Activated naive CD4-positive, alpha-beta T cell treated with anti-CD3 and anti-CD28 coated beads, Interleukin-2, amount 10 ng/mL, durations not matched to agents 7 days and 5 days (primary cell): ENCODE measurements around the gene L1CAM.
A peak's percentile ranks its signal among the peaks of the same experiment; 100 is the strongest.

Source experiments
- CTCF ChIA-PET: fragments of 350-600 bp; sonication (Branson Sonifier 250); formaldehyde crosslinking; loops from one replicate; lab custom pipeline; 2021; ENCODE audit warnings: antibody characterized with exemption; lab: Charles Lee
- DNase-seq: peaks from one replicate; pipeline ENCODE4 v3.0.0-alpha.2; 2020
- H3K27ac Mint-ChIP-seq: one replicate; pipeline ENCODE4 v1.8.0; 2021; ENCODE audit warnings: mild to moderate bottlenecking, moderate library complexity, mixed read lengths
- H3K27me3 Mint-ChIP-seq: one replicate; pipeline ENCODE4 v1.8.0; 2021; ENCODE audit warnings: mild to moderate bottlenecking, mixed read lengths
- H3K36me3 Mint-ChIP-seq: one replicate; pipeline ENCODE4 v1.8.0; 2021; ENCODE audit warnings: mixed read lengths
- H3K4me1 Mint-ChIP-seq: one replicate; pipeline ENCODE4 v1.8.0; 2021; ENCODE audit warnings: mixed read lengths
- H3K4me3 Mint-ChIP-seq: one replicate; pipeline ENCODE4 v1.8.0; 2021; ENCODE audit warnings: mild to moderate bottlenecking, moderate library complexity, mixed read lengths
- H3K9me3 Mint-ChIP-seq: one replicate; pipeline ENCODE4 v1.8.0; 2021; ENCODE audit warnings: mixed read lengths

The L1CAM gene

GRCh38 chrX:153903991-153904957 is 18.3 kb upstream of the L1CAM start, which contains the start of gene AVPR2:
Gene AVPR2 (plus strand): TSS chrX:153904673. CDS start chrX:153905146, 473 bp downstream.
- Mint-ChIP-seq H3K27ac (peak within 1 kb of the TSS; percentile 76), H3K4me1 (peaks cover 32% of the 10 kb centered on the region), H3K4me3 (peak within 1 kb of the TSS; percentile 13), H3K9me3 (no peaks in the 10 kb centered on the region), H3K27me3 (peaks cover 4% of the 10 kb centered on the region), H3K36me3 (peaks cover 5% of the 10 kb centered on the region)
- peak; percentile 36 for DNase-seq
- CTCF ChIA-PET, result no interaction called here

- peak overlapping the region; percentile 13 for H3K4me3 Mint-ChIP-seq
- H3K27me3 Mint-ChIP-seq, result peaks cover 4% of the 10 kb centered on the region
- no peak for DNase-seq
- H3K9me3 Mint-ChIP-seq, result no peaks in the 10 kb centered on the region
- peaks cover 32% of the 10 kb centered on the region for H3K4me1 Mint-ChIP-seq
- H3K27ac Mint-ChIP-seq, result peak overlapping the region; percentile 73
- H3K36me3 Mint-ChIP-seq, result peaks cover 3% of the 10 kb centered on the region
- CTCF ChIA-PET, result no interaction called here
Observed at GRCh38 chrX:153903238-153903980, 17.4 kb upstream of the L1CAM start.

- no peak overlapping the region for H3K4me3 Mint-ChIP-seq
- H3K36me3 Mint-ChIP-seq, result no peaks in the 10 kb centered on the region
- peaks cover 32% of the 10 kb centered on the region for H3K4me1 Mint-ChIP-seq
- H3K9me3 Mint-ChIP-seq, result no peaks in the 10 kb centered on the region
- DNase-seq, result no peak
- CTCF ChIA-PET, result no interaction called here
- peaks cover 4% of the 10 kb centered on the region for H3K27me3 Mint-ChIP-seq
- H3K27ac Mint-ChIP-seq, result no peak overlapping the region
Observed at GRCh38 chrX:153902385-153902784, 16.4 kb upstream of the L1CAM start.

GRCh38 chrX:153901753-153902140 is 15.8 kb upstream of the L1CAM start:
- Mint-ChIP-seq H3K9me3 (no peaks in the 10 kb centered on the region), H3K27me3 (peaks cover 4% of the 10 kb centered on the region), H3K27ac (no peak overlapping the region), H3K36me3 (no peaks in the 10 kb centered on the region), H3K4me1 (peaks cover 32% of the 10 kb centered on the region), H3K4me3 (no peak overlapping the region)
- CTCF ChIA-PET, result no interaction called here
- DNase-seq, result no peak

GRCh38 chrX:153900831-153901752 is 15.1 kb upstream of the L1CAM start:
- peaks cover 32% of the 10 kb centered on the region for H3K4me1 Mint-ChIP-seq
- peak; percentile 75 for DNase-seq
- H3K36me3 Mint-ChIP-seq, result no peaks in the 10 kb centered on the region
- H3K27ac Mint-ChIP-seq, result peak overlapping the region; percentile 62
- CTCF ChIA-PET, result interaction anchor here (0.8 kb wide), 1 partner anchor 197 kb away, joined by 3 read pairs; no protein-coding TSS in a partner anchor
- peak overlapping the region; percentile 48 for H3K4me3 Mint-ChIP-seq
- H3K9me3 Mint-ChIP-seq, result no peaks in the 10 kb centered on the region
- peaks cover 10% of the 10 kb centered on the region for H3K27me3 Mint-ChIP-seq

- H3K4me3 Mint-ChIP-seq, result no peak overlapping the region
- H3K27ac Mint-ChIP-seq, result no peak overlapping the region
- H3K36me3 Mint-ChIP-seq, result no peaks in the 10 kb centered on the region
- H3K4me1 Mint-ChIP-seq, result peaks cover 17% of the 10 kb centered on the region
- CTCF ChIA-PET, result no interaction called here
- no peaks in the 10 kb centered on the region for H3K9me3 Mint-ChIP-seq
- peaks cover 24% of the 10 kb centered on the region for H3K27me3 Mint-ChIP-seq
- DNase-seq, result no peak
Observed at GRCh38 chrX:153897899-153898298, 11.9 kb upstream of the L1CAM start.

- H3K4me1 Mint-ChIP-seq, result peaks cover 8% of the 10 kb centered on the region
- CTCF ChIA-PET, result no interaction called here
- H3K4me3 Mint-ChIP-seq, result no peak overlapping the region
- H3K9me3 Mint-ChIP-seq, result no peaks in the 10 kb centered on the region
- H3K27me3 Mint-ChIP-seq, result peaks cover 89% of the 10 kb centered on the region
- no peak for DNase-seq
- H3K27ac Mint-ChIP-seq, result no peak overlapping the region
- no peaks in the 10 kb centered on the region for H3K36me3 Mint-ChIP-seq
Observed at GRCh38 chrX:153889123-153889522, 3.1 kb upstream of the L1CAM start.

- H3K27me3 Mint-ChIP-seq, result peaks cover 89% of the 10 kb centered on the region
- no peak for DNase-seq
- H3K4me3 Mint-ChIP-seq, result no peak overlapping the region
- CTCF ChIA-PET, result no interaction called here
- peaks cover 8% of the 10 kb centered on the region for H3K4me1 Mint-ChIP-seq
- no peaks in the 10 kb centered on the region for H3K9me3 Mint-ChIP-seq
- H3K36me3 Mint-ChIP-seq, result no peaks in the 10 kb centered on the region
- no peak overlapping the region for H3K27ac Mint-ChIP-seq
Observed at GRCh38 chrX:153888344-153888743, 2.4 kb upstream of the L1CAM start.

GRCh38 chrX:153887385-153887784 is 1.4 kb upstream of the L1CAM start:
- CTCF ChIA-PET, result no interaction called here
- no peak for DNase-seq
- Mint-ChIP-seq H3K4me1 (peaks cover 8% of the 10 kb centered on the region), H3K27ac (no peak overlapping the region), H3K36me3 (no peaks in the 10 kb centered on the region), H3K4me3 (no peak overlapping the region), H3K27me3 (peaks cover 89% of the 10 kb centered on the region), H3K9me3 (no peaks in the 10 kb centered on the region)

GRCh38 chrX:153886915-153887314 is 942 bp upstream of the L1CAM start:
- CTCF ChIA-PET, result no interaction called here
- no peak for DNase-seq
- no peaks in the 10 kb centered on the region for H3K9me3 Mint-ChIP-seq
- H3K4me1 Mint-ChIP-seq, result peaks cover 8% of the 10 kb centered on the region
- H3K36me3 Mint-ChIP-seq, result no peaks in the 10 kb centered on the region
- no peak overlapping the region for H3K27ac Mint-ChIP-seq
- H3K4me3 Mint-ChIP-seq, result no peak overlapping the region
- peaks cover 89% of the 10 kb centered on the region for H3K27me3 Mint-ChIP-seq

- H3K4me3 Mint-ChIP-seq, result no peak overlapping the region
- no peaks in the 10 kb centered on the region for H3K9me3 Mint-ChIP-seq
- H3K36me3 Mint-ChIP-seq, result no peaks in the 10 kb centered on the region
- CTCF ChIA-PET, result interaction anchor here (0.6 kb wide), 1 partner anchor 198 kb away, joined by 3 read pairs; the partner anchor contains the start of gene SLC6A8
- H3K27ac Mint-ChIP-seq, result no peak overlapping the region
- no peak for DNase-seq
- H3K4me1 Mint-ChIP-seq, result peaks cover 8% of the 10 kb centered on the region
- peaks cover 90% of the 10 kb centered on the region for H3K27me3 Mint-ChIP-seq
Observed at GRCh38 chrX:153885208-153885787, 675 bp downstream of the L1CAM start.

- no peak for DNase-seq
- Mint-ChIP-seq H3K27me3 (peaks cover 90% of the 10 kb centered on the region), H3K9me3 (no peaks in the 10 kb centered on the region), H3K4me3 (no peak overlapping the region), H3K4me1 (peaks cover 8% of the 10 kb centered on the region), H3K36me3 (no peaks in the 10 kb centered on the region), H3K27ac (no peak overlapping the region)
- CTCF ChIA-PET, result interaction anchor here (0.6 kb wide), 1 partner anchor 197 kb away, joined by 3 read pairs; the partner anchor contains the start of gene SLC6A8
Observed at GRCh38 chrX:153884590-153884989, 1.4 kb downstream of the L1CAM start.

- no peak overlapping the region for H3K4me3 Mint-ChIP-seq
- no peaks in the 10 kb centered on the region for H3K36me3 Mint-ChIP-seq
- peaks cover 11% of the 10 kb centered on the region for H3K4me1 Mint-ChIP-seq
- H3K27me3 Mint-ChIP-seq, result peaks cover 90% of the 10 kb centered on the region
- DNase-seq, result no peak
- CTCF ChIA-PET, result no interaction called here
- no peak overlapping the region for H3K27ac Mint-ChIP-seq
- H3K9me3 Mint-ChIP-seq, result no peaks in the 10 kb centered on the region
Observed at GRCh38 chrX:153884136-153884535, 1.8 kb downstream of the L1CAM start.
